H1 (cell line): ENCODE measurements around the gene GABRQ. TPM values are rescaled to one million over a fixed set of nuclear protein-coding genes. Genes with fewer than 3 reads are reported as not detected.

ENCODE experiments used
- CTCF ChIA-PET: fragments of 300-600 bp; sonication (Branson Sonifier 250); formaldehyde crosslinking; loops from one replicate; lab custom pipeline; 2021; ENCODE audit not compliant: partially characterized antibody; lab: Charles Lee
- POLR2A ChIA-PET: fragments of 300-600 bp; sonication (Branson Sonifier 250); formaldehyde crosslinking; loops from one replicate; lab custom pipeline; 2021; ENCODE audit warnings: inconsistent platforms; ENCODE audit not compliant: partially characterized antibody; lab: Charles Lee
- DNase-seq, 2 experiments: peaks; one replicate each; pipeline versions ENCODE4 v3.0.0 to v3.0.0-alpha.2; 2010 to 2022; ENCODE audit warnings: low spot score in 2 of 2, low read depth in 1 of 2, mixed read lengths in 1 of 2
- FAIRE-seq: peaks from 2 replicates; lab custom pipeline; 2011; peaks lifted over from hg19 to GRCh38; lab: Jason Lieb, UNC
- H2AFZ ChIP-seq: 2 replicates; pipeline ENCODE4 v1.8.1; 2012; ENCODE audit warnings: low read length, inconsistent platforms
- H2AK5ac ChIP-seq: 2 replicates; pipeline ENCODE4 v1.6.1; 2013; ENCODE audit warnings: low read depth, low read length
- H2BK120ac ChIP-seq: replicated peaks from 2 replicates; pipeline ENCODE3; 2013; ENCODE audit warnings: low read depth, low read length, inconsistent platforms
- H2BK12ac ChIP-seq: 2 replicates; pipeline ENCODE4 v1.6.1; 2013; ENCODE audit warnings: low read depth, low read length
- H2BK15ac ChIP-seq: 2 replicates; pipeline ENCODE4 v1.6.1; 2013; ENCODE audit warnings: low read length
- H2BK20ac ChIP-seq: 2 replicates; pipeline ENCODE4 v1.6.1; 2013; ENCODE audit warnings: low read length
- H2BK5ac ChIP-seq: 2 replicates; pipeline ENCODE4 v1.6.1; 2013; ENCODE audit warnings: low read depth, low read length
- H3K14ac ChIP-seq: 2 replicates; pipeline ENCODE4 v1.6.1; 2013; ENCODE audit warnings: inconsistent platforms; ENCODE audit not compliant: insufficient read length
- H3K18ac ChIP-seq: 2 replicates; pipeline ENCODE4 v1.6.1; 2013; ENCODE audit warnings: low read length; ENCODE audit errors: extremely low read depth
- H3K23ac ChIP-seq: 2 replicates; pipeline ENCODE4 v1.6.1; 2013; ENCODE audit warnings: inconsistent platforms; ENCODE audit not compliant: insufficient read length
- H3K23me2 ChIP-seq: 2 replicates; pipeline ENCODE4 v1.6.1; 2013; ENCODE audit warnings: low read depth, low read length
- H3K27ac ChIP-seq: 2 replicates; pipeline ENCODE4 v1.6.1; 2011; ENCODE audit warnings: low read depth, low read length, inconsistent platforms
- H3K27me3 ChIP-seq, 4 experiments: replicated peaks in 1 of 4; 1 replicate in 1 of 4; 2 replicates in 3 of 4; pipeline versions ENCODE4 v1.6.1 to v1.8.1; 2011 to 2013; ENCODE audit warnings: low read length in 3 of 4, mild to moderate bottlenecking in 3 of 4, inconsistent platforms in 2 of 4, mixed read lengths in 2 of 4, moderate library complexity in 1 of 4; ENCODE audit not compliant: control insufficient read depth in 3 of 4, insufficient read depth in 3 of 4; ENCODE audit errors: extremely low read depth in 1 of 4
- H3K36me3 ChIP-seq, 4 experiments: 2 replicates each; pipeline versions ENCODE4 v1.6.1 to v1.8.1; 2011 to 2013; ENCODE audit warnings: mild to moderate bottlenecking in 4 of 4, low read length in 3 of 4, moderate library complexity in 2 of 4, control low read depth in 1 of 4, inconsistent platforms in 1 of 4; ENCODE audit not compliant: insufficient read depth in 4 of 4, control insufficient read depth in 2 of 4
- H3K4ac ChIP-seq: replicated peaks from 2 replicates; pipeline ENCODE3; 2013; ENCODE audit warnings: low read length, low read depth, mixed read lengths, inconsistent platforms; ENCODE audit not compliant: insufficient read length
- H3K4me1 ChIP-seq, 4 experiments: replicated peaks in 1 of 4; 1 replicate in 1 of 4; 2 replicates in 3 of 4; pipeline versions ENCODE4 v1.6.1 to v1.8.1; 2011 to 2013; ENCODE audit warnings: low read length in 3 of 4, inconsistent platforms in 2 of 4, mixed read lengths in 1 of 4; ENCODE audit not compliant: insufficient read depth in 4 of 4, control insufficient read depth in 3 of 4
- H3K4me2 ChIP-seq, 2 experiments: 2 replicates each; pipeline versions ENCODE4 v1.6.1 to v1.8.1; 2011 to 2013; ENCODE audit warnings: low read depth in 2 of 2, low read length in 2 of 2, control low read depth in 1 of 2, inconsistent platforms in 1 of 2, mild to moderate bottlenecking in 1 of 2; ENCODE audit not compliant: insufficient read depth in 1 of 2
- H3K4me3 ChIP-seq, 4 experiments: fragments of 200-600, 300-600 bp in 1 of 4; sonication (generic), shearing (Covaris generic), sonication (Bioruptor Twin) in 1 of 4; 2 replicates each; pipeline versions ENCODE4 v1.5.1 to v1.8.1; 2011 to 2016; ENCODE audit warnings: low read length in 4 of 4, low read depth in 3 of 4, control low read depth in 2 of 4, inconsistent platforms in 2 of 4, mild to moderate bottlenecking in 2 of 4, mixed read lengths in 1 of 4, moderate library complexity in 1 of 4; ENCODE audit not compliant: insufficient read depth in 2 of 4; ENCODE audit errors: extremely low read depth in 1 of 4
- H3K56ac ChIP-seq: replicated peaks from 2 replicates; pipeline ENCODE3; 2013; ENCODE audit warnings: low read depth, mild to moderate bottlenecking, mixed read lengths, low read length, inconsistent platforms; ENCODE audit not compliant: insufficient read length
- H3K79me1 ChIP-seq: 2 replicates; pipeline ENCODE4 v1.6.1; 2013; ENCODE audit warnings: low read depth, low read length, control low read depth
- H3K79me2 ChIP-seq, 2 experiments: 2 replicates each; pipeline versions ENCODE4 v1.6.1 to v1.8.1; 2012 to 2013; ENCODE audit warnings: low read length in 2 of 2, mild to moderate bottlenecking in 2 of 2, inconsistent platforms in 1 of 2; ENCODE audit not compliant: insufficient read depth in 2 of 2, control insufficient read depth in 1 of 2
- H3K9ac ChIP-seq, 4 experiments: replicated peaks in 1 of 4; 1 replicate in 1 of 4; 2 replicates in 3 of 4; pipeline versions ENCODE4 v1.6.1 to v1.8.1; 2011 to 2013; ENCODE audit warnings: low read depth in 3 of 4, low read length in 3 of 4, control low read depth in 2 of 4, mild to moderate bottlenecking in 2 of 4, moderate library complexity in 2 of 4, inconsistent platforms in 1 of 4; ENCODE audit errors: extremely low read depth in 1 of 4
- H3K9me3 ChIP-seq, 2 experiments: 2 replicates each; pipeline versions ENCODE4 v1.6.1 to v1.8.1; 2012 to 2013; ENCODE audit warnings: mild to moderate bottlenecking in 2 of 2, moderate library complexity in 2 of 2, control low read depth in 1 of 2, inconsistent platforms in 1 of 2, low read depth in 1 of 2, low read length in 1 of 2, mixed read lengths in 1 of 2; ENCODE audit not compliant: insufficient read depth in 2 of 2
- H4K20me1 ChIP-seq, 2 experiments: replicated peaks in 1 of 2; 2 replicates each; pipeline versions ENCODE3 to v1.8.1; 2011 to 2013; ENCODE audit warnings: inconsistent platforms in 2 of 2, low read length in 2 of 2, mild to moderate bottlenecking in 1 of 2; ENCODE audit not compliant: insufficient read depth in 2 of 2, control insufficient read depth in 1 of 2
- H4K5ac ChIP-seq: 2 replicates; pipeline ENCODE4 v1.6.1; 2013; ENCODE audit warnings: low read length, low read depth, mixed read lengths, inconsistent platforms; ENCODE audit not compliant: insufficient read length
- H4K8ac ChIP-seq: 2 replicates; pipeline ENCODE4 v1.8.0; 2013; ENCODE audit warnings: mild to moderate bottlenecking, moderate library complexity, low read length, inconsistent platforms; ENCODE audit not compliant: insufficient read depth; ENCODE audit errors: extremely low read depth
- H4K91ac ChIP-seq: replicated peaks from 2 replicates; pipeline ENCODE3; 2013; ENCODE audit warnings: low read length, mixed read lengths, inconsistent platforms; ENCODE audit not compliant: insufficient read length
- CTCF ChIP-seq, 3 experiments: IDR thresholded peaks; 1 replicate in 2 of 3; 2 replicates in 1 of 3; pipeline versions ENCODE4 v1.5.1 to v1.6.1; 2011; ENCODE audit warnings: low read length in 3 of 3, mild to moderate bottlenecking in 3 of 3, inconsistent platforms in 2 of 3, low read depth in 1 of 3, moderate library complexity in 1 of 3; ENCODE audit not compliant: insufficient read depth in 1 of 3; ENCODE audit errors: control extremely low read depth in 1 of 3
- RAD21 ChIP-seq, 2 experiments: IDR thresholded peaks in 1 of 2; conservative IDR thresholded peaks in 1 of 2; 2 replicates each; pipeline ENCODE4 v1.6.1; 2011; ENCODE audit warnings: low read depth in 2 of 2, low read length in 2 of 2, improper control_type of control experiment in 1 of 2, inconsistent platforms in 1 of 2, mild to moderate bottlenecking in 1 of 2, moderate library complexity in 1 of 2
- SUZ12 ChIP-seq: fragments of 200-600 bp; sonication (generic); IDR thresholded peaks from 2 replicates; pipeline ENCODE4 v1.6.1; 2012; ENCODE audit warnings: mild to moderate bottlenecking, inconsistent platforms, low read length, moderate library complexity, mixed read lengths
- whole genome bisulfite sequencing, 2 experiments: shearing (Covaris generic) in 1 of 2; methylation state at CpG; one replicate each; pipeline versions ENCODE4 v1.1.6 to v1.1.7; 2013 to 2015; ENCODE audit warnings: low lambda C conversion rate in 2 of 2, mixed read lengths in 2 of 2, inconsistent platforms in 1 of 2, low coverage in 1 of 2, missing lambda C conversion rate in 1 of 2; ENCODE audit not compliant: insufficient replicate concordance in 2 of 2, insufficient coverage in 1 of 2, insufficient read length in 1 of 2; ENCODE audit errors: extremely low coverage in 1 of 2, missing lambda C conversion rate in 1 of 2; 5-methylcytosine and 5-hydroxymethylcytosine counted together
- polyA plus RNA-seq, 7 experiments: library from polyadenylated mRNA; depleted of rRNA in 3 of 7; stranded (reverse) in 5 of 7; unstranded in 2 of 7; fragments of >200 nt in 5 of 7; fragments of 200-250 nt in 2 of 7; gene quantifications; 1 replicate in 5 of 7; 2 replicates in 1 of 7; 4 replicates in 1 of 7; pipeline versions ENCODE4 v1.2.1 to v1.2.3, GENCODE V29; 2011 to 2013; ENCODE audit warnings: missing spikeins in 2 of 7, mixed read lengths in 2 of 7
- total RNA-seq: library from RNA; stranded (reverse); fragmentation: NEBNext Ultra II Directional; extraction: Animal tissue kit (Norgen Biotek cat#: 25700); gene quantifications from 2 replicates; pipeline ENCODE4 v1.2.1, GENCODE V29; 2021

GABRQ gene
- total and polyA plus RNA-seq, 2 of the 8 experiments (the other 6 are each of a cell fraction or from before 2014, with no cell fraction given) = 6.3 to 9.6 TPM

- no peak overlapping the region for H3K18ac ChIP-seq
- no peak overlapping the region for H2AK5ac ChIP-seq
- H2BK20ac ChIP-seq = no peak overlapping the region
- no peaks in the 10 kb centered on the region for H3K79me1 ChIP-seq
- H3K23ac ChIP-seq = no peak overlapping the region
- no peak overlapping the region for H3K4me2 ChIP-seq
- H3K9ac ChIP-seq = no peak overlapping the region
- H3K23me2 ChIP-seq = no peaks in the 10 kb centered on the region
- TF ChIP-seq CTCF (IDR thresholded peaks at IDR 0.05; ENCODE audit: control extremely low read depth in 1 of 3, insufficient read depth in 1 of 3, low read depth in 1 of 3, low read length in 3 of 3) = peak; percentile 38 to 60 (median 59)
- no peak for TF ChIP-seq SUZ12
- peak; percentile 37 to 53; a peak in 3 of 4 replicates for TF ChIP-seq RAD21 (IDR thresholded peaks at IDR 0.05 in 1 of 2, conservative IDR thresholded peaks at IDR 0.05 in 1 of 2; ENCODE audit: low read depth in 2 of 2, low read length in 2 of 2)
- CTCF ChIA-PET = interaction anchor here (0.7 to 8.3 kb wide), 11 partner anchors 8 to 907 kb away, joined by 3 to 58 read pairs (median 3); no protein-coding TSS in a partner anchor
- peak in 1 of 2 experiments; percentile 48 for DNase-seq
- H2AFZ ChIP-seq = no peak overlapping the region
- FAIRE-seq = no peak
- no peak overlapping the region for H3K27ac ChIP-seq
- 44% methylated on average over 1 of the region's 2 CpGs; no CpG with 5 or more reads in 1 of the 2 experiments for WGBS, 2 experiments
- no peak overlapping the region for H2BK15ac ChIP-seq
- no peaks in the 10 kb centered on the region for H3K4me1 ChIP-seq
- H4K91ac ChIP-seq = no peak overlapping the region
- no peaks in the 10 kb centered on the region for H3K27me3 ChIP-seq
- no peak overlapping the region for H2BK12ac ChIP-seq
- peaks cover 0 to 1% of the 10 kb centered on the region in 2 experiments for H4K20me1 ChIP-seq
- no peak overlapping the region for H4K5ac ChIP-seq
- H3K9me3 ChIP-seq = no peaks in the 10 kb centered on the region
- no peak overlapping the region for H3K14ac ChIP-seq
- POLR2A ChIA-PET = interaction anchor here (0.6 kb wide), 1 partner anchor 1010 kb away, joined by 3 read pairs; no protein-coding TSS in a partner anchor
- no peaks in the 10 kb centered on the region for H3K79me2 ChIP-seq
- H3K36me3 ChIP-seq = no peaks in the 10 kb centered on the region
- no peak overlapping the region for H2BK120ac ChIP-seq
- H2BK5ac ChIP-seq = no peak overlapping the region
- no peak overlapping the region for H3K4ac ChIP-seq
- no peak overlapping the region for H4K8ac ChIP-seq
- H3K56ac ChIP-seq = no peak overlapping the region
- H3K4me3 ChIP-seq = no peak overlapping the region
These were observed 20.6 kb downstream of the GABRQ start for GRCh38 chrX:152658302-152658701.
